KBM-7 (cell line): Measurements from ENCODE around the gene C1RL.
"Not testable (repeated sequence)": the region's sequence is repeated elsewhere in the genome, so short reads cannot be mapped to it uniquely, and the experiment has no call there.

Experiments
- DNase-seq: peaks from one replicate; pipeline ENCODE4 v3.0.0-alpha.2; 2015
- in situ Hi-C: fragments of 300-500 bp; cut with MboI; formaldehyde crosslinking; loops from 2 replicates; pipeline ENCODE4 v1.14.3; 2020; ENCODE audit warnings: low sequenced_read_pairs, low pct_unique_long_range_greater_than_20kb, mixed read lengths

Gene C1RL

GRCh38 chr12:7049445-7049951 is 59.5 kb downstream of the C1RL start:
- DNase-seq, in situ Hi-C loops: not testable (repeated sequence)

DNA sequence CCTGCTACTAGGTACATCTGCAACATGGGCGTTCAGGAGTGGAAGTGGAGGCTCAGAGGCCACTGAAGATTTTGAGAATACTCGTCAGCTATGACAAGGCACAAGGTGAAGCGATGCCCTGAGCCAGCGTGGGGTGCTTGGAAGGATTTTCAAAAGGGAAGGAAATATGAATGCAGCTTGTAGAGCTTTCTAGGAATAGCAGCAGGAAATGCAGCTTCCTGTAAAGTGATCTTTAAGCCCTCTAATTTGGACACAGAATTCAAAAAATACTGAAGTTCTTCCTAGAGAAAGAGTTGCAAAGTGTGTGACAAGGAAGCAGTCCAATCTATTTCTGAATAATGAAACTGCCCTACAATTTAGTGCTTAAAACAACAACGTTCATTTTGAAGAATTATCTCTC is 61.7 kb downstream of the C1RL start:
- peak; percentile 76 for DNase-seq
- in situ Hi-C loops = no loop called here

DNA sequence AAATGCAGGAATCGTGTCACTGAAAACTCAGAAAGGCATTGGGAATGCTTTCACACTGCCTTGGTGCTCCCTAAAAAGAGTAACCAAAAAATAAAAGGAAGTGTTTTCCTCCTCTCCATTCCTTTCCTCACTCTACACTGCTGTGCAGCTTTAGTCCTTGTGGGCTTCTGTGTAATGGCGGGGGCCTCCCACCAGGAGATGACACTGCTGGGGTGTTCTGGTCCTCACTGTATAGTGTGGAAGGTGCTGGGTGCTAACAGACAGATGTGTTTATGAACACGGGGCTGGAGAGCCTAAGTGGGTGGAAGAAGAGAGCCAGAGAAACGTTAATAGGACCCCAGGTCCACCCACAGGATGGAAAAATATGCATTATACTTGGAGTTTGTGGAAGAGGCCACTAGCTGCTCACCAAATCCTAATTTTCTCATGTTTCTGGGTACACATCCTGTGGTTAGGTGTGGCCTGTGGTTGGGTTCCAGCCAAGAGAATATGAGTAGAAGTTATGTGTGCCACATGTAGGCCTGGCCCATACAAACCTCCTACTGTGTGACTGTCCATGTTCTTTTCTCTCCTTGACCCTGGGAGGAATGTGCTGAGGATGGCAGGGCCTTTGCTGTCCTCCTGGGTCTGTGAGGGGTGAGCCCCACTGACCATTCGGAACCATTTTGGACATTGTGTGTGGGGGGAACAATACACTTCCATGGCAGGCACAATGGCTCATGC is 62.5 kb downstream of the C1RL start:
- in situ Hi-C loops = no loop called here
- DNase-seq = no peak

GRCh38 chr12:7045913-7046312 is 63.1 kb downstream of the C1RL start:
- in situ Hi-C loops = no loop called here
- DNase-seq = no peak
